ENCODE data around the gene CENPM.

DNA sequence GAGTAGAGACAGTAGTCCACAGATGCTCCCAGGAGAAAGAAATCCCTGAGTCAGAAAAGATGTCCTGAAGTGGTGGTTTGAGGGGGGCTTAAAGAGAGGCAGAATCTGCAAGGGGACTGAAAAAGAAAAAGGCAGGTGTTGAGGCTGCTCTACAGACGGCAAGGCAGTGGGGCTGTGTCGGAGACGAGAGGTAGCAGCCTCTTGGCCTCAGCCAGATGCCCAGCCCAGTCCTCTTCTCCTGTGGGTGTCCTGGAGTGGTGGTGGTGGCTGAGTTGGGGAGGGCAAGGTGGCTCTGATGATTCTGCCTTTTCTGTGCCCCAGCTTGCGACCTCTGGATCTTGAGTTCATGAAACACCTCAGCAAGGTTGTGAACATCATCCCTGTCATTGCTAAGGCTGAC is 42.3 kb upstream of the CENPM start:
- TF ChIP-seq YY1 (IDR thresholded peaks at IDR 0.05; ENCODE audit: insufficient read depth, insufficient read length) = no peak
- no peak for TF ChIP-seq SUZ12 (IDR thresholded peaks at IDR 0.05; ENCODE audit: extremely low read depth, insufficient read depth, insufficient read length)
- TF ChIP-seq ZNF274 (IDR thresholded peaks at IDR 0.05; ENCODE audit: low read depth, low read length) = no peak
